GM18909 (cell line): ENCODE measurements around the gene TOR1A.
"Not testable (repeated sequence)": the region's sequence is repeated elsewhere in the genome, so short reads cannot be mapped to it uniquely, and the experiment has no call there.

Experiments
- ATAC-seq: cut with Tn5 transposase; IDR thresholded peaks from one replicate; pipeline ENCODE4 v1.9.1; 2021; ENCODE audit warnings: mild to moderate bottlenecking; ENCODE audit not compliant: unreplicated experiment, poor library complexity

The TOR1A gene

GRCh38 chr9:129785866-129786265, 38.1 kb downstream of the TOR1A start:
- ATAC-seq, result no peak

GRCh38 chr9:129784970-129785369, 39.0 kb downstream of the TOR1A start:
- ATAC-seq, result not testable (repeated sequence)

- no peak for ATAC-seq
These were observed 40.2 kb downstream of the TOR1A start for GRCh38 chr9:129783516-129784361.

- ATAC-seq, result no peak
These were observed 42.0 kb downstream of the TOR1A start for GRCh38 chr9:129781981-129782380.

- ATAC-seq, result no peak
These were observed 42.8 kb downstream of the TOR1A start for GRCh38 chr9:129781131-129781530.

- no peak for ATAC-seq
These were observed 44.3 kb downstream of the TOR1A start for GRCh38 chr9:129779560-129780190.

- ATAC-seq, result no peak
These were observed 45.5 kb downstream of the TOR1A start for GRCh38 chr9:129778469-129778868.

GRCh38 chr9:129777769-129778130, 46.2 kb downstream of the TOR1A start:
- no peak for ATAC-seq

GRCh38 chr9:129776938-129777768, 46.8 kb downstream of the TOR1A start:
- ATAC-seq, result no peak

- no peak for ATAC-seq
These were observed 47.4 kb downstream of the TOR1A start for GRCh38 chr9:129776566-129776937.

- ATAC-seq, result not testable (repeated sequence)
These were observed 47.8 kb downstream of the TOR1A start for GRCh38 chr9:129776096-129776495.

- no peak for ATAC-seq
These were observed 48.5 kb downstream of the TOR1A start for GRCh38 chr9:129775448-129775798.

GRCh38 chr9:129774791-129775447, 49.0 kb downstream of the TOR1A start:
- no peak for ATAC-seq

GRCh38 chr9:129773262-129774048, 50.5 kb downstream of the TOR1A start:
- ATAC-seq, result no peak

GRCh38 chr9:129770741-129771140, 53.2 kb downstream of the TOR1A start:
- no peak for ATAC-seq

- no peak for ATAC-seq
These were observed 54.3 kb downstream of the TOR1A start for GRCh38 chr9:129769669-129770068.

- ATAC-seq, result no peak
These were observed 55.5 kb downstream of the TOR1A start for GRCh38 chr9:129768486-129768885.

- no peak for ATAC-seq
These were observed 58.1 kb downstream of the TOR1A start for GRCh38 chr9:129765764-129766317.
